GM08714 (cell line): ENCODE measurements around the gene RYR2.
"Not testable (repeated sequence)": the region's sequence is repeated elsewhere in the genome, so short reads cannot be mapped to it uniquely, and the experiment has no call there.

Source experiments
- H3K4me3 ChIP-seq: fragments of 200-500 bp; sonication (Bioruptor generic); 2 replicates; pipeline ENCODE4 v1.5.1; 2014; ENCODE audit warnings: mild to moderate bottlenecking, low read length, inconsistent platforms
- ZNF274 ChIP-seq: IDR thresholded peaks from 2 replicates; pipeline ENCODE4 v1.6.1; 2012; ENCODE audit warnings: mild to moderate bottlenecking, low read depth, low read length

RYR2 gene

GRCh38 chr1:237570530-237570929 lies 528.5 kb downstream of the RYR2 start:
- no peak for TF ChIP-seq ZNF274
- H3K4me3 ChIP-seq, result no peak overlapping the region

- no peak for TF ChIP-seq ZNF274
- no peak overlapping the region for H3K4me3 ChIP-seq
Observed at GRCh38 chr1:237574536-237574935, 532.6 kb downstream of the RYR2 start.

DNA sequence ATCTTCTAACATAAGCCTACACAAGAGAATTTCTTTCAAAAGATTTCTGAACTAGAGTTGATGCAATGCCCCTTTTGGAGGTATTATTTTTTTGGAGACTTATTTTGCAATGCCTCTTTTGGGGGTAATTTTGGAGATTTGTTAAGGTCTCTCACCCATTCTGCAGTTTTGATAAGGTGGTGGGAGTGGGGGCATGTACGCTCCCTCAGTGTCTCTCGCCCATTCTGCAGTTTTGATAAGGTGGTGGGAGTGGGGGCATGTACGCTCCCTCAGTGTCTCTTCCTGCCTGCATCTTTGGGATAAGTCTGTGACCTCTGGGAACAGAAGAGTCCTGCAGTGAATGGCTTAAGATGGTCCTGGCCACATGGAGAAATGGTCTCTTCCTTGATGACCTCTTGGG lies 536.6 kb downstream of the RYR2 start:
- H3K4me3 ChIP-seq, result no peak overlapping the region
- TF ChIP-seq ZNF274, result no peak

- no peak overlapping the region for H3K4me3 ChIP-seq
- TF ChIP-seq ZNF274, result no peak
Observed at GRCh38 chr1:237580726-237581125, 538.7 kb downstream of the RYR2 start.

GRCh38 chr1:237583270-237583669 lies 541.3 kb downstream of the RYR2 start:
- TF ChIP-seq ZNF274, result no peak

GRCh38 chr1:237583756-237584155 lies 541.8 kb downstream of the RYR2 start:
- no peak for TF ChIP-seq ZNF274
- no peak overlapping the region for H3K4me3 ChIP-seq

More at GRCh38 chr1:237583270-237583669, 541.3 kb downstream of the RYR2 start:
- no peak overlapping the region for H3K4me3 ChIP-seq

DNA sequence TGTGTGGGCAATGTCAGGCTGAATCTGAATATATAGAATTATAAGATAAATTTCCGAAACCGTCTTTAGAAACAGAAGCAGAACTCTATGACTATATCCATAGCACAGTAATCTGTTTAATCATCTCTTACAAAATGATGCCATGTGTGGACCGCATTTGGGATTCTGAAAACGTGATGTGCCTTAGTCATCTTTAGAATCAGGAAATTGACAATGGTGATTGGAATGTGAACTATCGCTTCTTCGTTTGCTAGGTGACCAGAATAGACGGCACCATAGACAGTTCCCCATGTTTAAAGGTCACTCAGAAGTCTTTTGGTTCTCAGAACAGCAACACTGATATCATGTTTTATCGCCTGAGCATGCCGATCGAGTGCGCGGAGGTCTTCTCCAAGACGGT lies 548.4 kb downstream of the RYR2 start:
- no peak overlapping the region for H3K4me3 ChIP-seq
- no peak for TF ChIP-seq ZNF274

- H3K4me3 ChIP-seq, result no peak overlapping the region
- TF ChIP-seq ZNF274, result no peak
Observed at GRCh38 chr1:237591353-237591752, 549.4 kb downstream of the RYR2 start.

DNA sequence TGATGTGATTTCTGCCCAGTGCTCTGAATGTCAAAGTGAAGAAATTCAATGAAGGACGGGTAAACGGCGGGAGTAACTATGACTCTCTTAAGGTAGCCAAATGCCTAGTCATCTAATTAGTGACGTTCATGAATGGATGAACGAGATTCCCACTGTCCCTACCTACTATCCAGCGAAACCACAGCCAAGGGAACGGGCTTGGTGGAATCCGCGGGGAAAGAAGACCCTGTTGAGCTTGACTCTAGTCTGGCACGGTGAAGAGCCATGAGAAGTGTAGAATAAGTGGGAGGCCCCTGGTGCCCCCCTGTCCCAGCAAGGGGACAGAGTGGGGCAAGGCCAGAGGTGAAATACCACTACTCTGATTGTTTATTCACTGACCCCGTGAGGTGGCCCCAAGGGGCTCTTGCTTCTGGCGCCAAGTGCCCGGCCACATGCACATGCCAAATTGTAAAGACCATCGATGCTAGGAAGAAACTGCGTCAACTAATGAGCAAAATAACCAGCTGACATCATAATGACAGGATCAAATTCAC lies 561.1 kb downstream of the RYR2 start:
- H3K4me3 ChIP-seq, result not testable (repeated sequence)

GRCh38 chr1:237608433-237608832 lies 566.4 kb downstream of the RYR2 start:
- no peak for TF ChIP-seq ZNF274
- no peak overlapping the region for H3K4me3 ChIP-seq

GRCh38 chr1:237610157-237610556 lies 568.2 kb downstream of the RYR2 start:
- TF ChIP-seq ZNF274, result no peak
- H3K4me3 ChIP-seq, result no peak overlapping the region

DNA sequence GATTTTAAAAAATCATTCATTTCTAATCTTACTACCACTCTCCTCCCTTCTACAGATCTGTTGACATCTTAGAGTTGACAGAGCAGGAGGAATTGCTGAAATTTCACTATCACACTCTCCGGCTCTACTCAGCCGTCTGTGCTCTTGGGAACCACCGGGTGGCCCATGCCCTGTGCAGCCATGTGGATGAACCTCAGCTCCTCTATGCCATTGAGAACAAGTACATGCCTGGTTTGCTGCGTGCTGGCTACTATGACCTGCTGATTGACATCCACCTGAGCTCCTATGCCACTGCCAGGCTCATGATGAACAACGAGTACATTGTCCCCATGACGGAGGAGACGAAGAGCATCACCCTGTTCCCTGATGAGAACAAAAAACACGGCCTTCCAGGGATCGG lies 572.0 kb downstream of the RYR2 start:
- H3K4me3 ChIP-seq, result no peak overlapping the region
- TF ChIP-seq ZNF274, result no peak

DNA sequence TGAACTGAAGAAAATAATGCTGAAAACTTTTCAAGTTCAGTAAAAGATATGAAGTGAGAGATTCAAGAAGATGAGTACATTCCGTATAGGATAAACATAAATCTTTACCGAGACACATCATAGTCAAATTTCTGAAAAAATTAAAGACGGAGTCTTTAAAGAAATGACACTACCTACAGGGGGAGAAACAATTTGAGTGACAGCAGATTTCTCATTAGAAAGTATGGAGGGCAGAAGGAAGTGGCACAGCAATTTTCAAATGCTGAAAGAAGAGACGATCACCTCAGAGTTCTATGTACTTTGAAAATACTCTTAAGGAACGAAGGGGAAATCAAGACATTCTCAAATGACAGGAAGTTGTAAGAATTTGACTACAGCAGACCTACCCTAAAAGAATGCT lies 577.6 kb downstream of the RYR2 start:
- no peak for TF ChIP-seq ZNF274
- no peak overlapping the region for H3K4me3 ChIP-seq

- no peak overlapping the region for H3K4me3 ChIP-seq
- TF ChIP-seq ZNF274, result no peak
Observed at GRCh38 chr1:237634922-237635321, 592.9 kb downstream of the RYR2 start.

GRCh38 chr1:237638555-237638954 lies 596.6 kb downstream of the RYR2 start:
- TF ChIP-seq ZNF274, result no peak
- no peak overlapping the region for H3K4me3 ChIP-seq

- TF ChIP-seq ZNF274, result no peak
- no peak overlapping the region for H3K4me3 ChIP-seq
Observed at GRCh38 chr1:237640011-237640671, 598.2 kb downstream of the RYR2 start.
